RWPE1 (cell line): ENCODE results near the gene RRAS2.

Experiments used
- CTCF ChIA-PET: fragments of 350-600 bp; sonication (Branson Sonifier 250); formaldehyde crosslinking; extraction: SDS; loops from one replicate; lab custom pipeline; 2021; lab: Yijun Ruan, JAX
- POLR2A ChIA-PET: fragments of 400-600 bp; formaldehyde crosslinking; extraction: SDS; loops from one replicate; lab custom pipeline; 2020; ENCODE audit warnings: antibody characterized with exemption; ENCODE audit not compliant: low non-redundant PET; lab: Yijun Ruan, JAX
- DNase-seq: peaks from one replicate; pipeline ENCODE4 v3.0.0; 2012; ENCODE audit warnings: low spot score
- H3K27ac ChIP-seq: fragments of 450-650 bp; 2 replicates; pipeline ENCODE4 v1.5.1; 2017
- CTCF ChIP-seq: fragments of 450-650 bp; conservative IDR thresholded peaks from 2 replicates; pipeline ENCODE4 v1.5.1; 2017; ENCODE audit warnings: low read depth, mild to moderate bottlenecking

Gene RRAS2

GRCh38 chr11:14237444-14237961 is 121.5 kb downstream of the RRAS2 start:
- ChIA-PET POLR2A (no interaction called here), CTCF (interaction anchor here (0.5 to 0.6 kb wide), 2 partner anchors 494 to 525 kb away, joined by 4 read pairs; no protein-coding TSS in a partner anchor)
- H3K27ac ChIP-seq = no peak overlapping the region
- no peak for DNase-seq
- TF ChIP-seq CTCF = no peak

GRCh38 chr11:14235701-14236100 is 123.3 kb downstream of the RRAS2 start:
- no peak for DNase-seq
- CTCF ChIA-PET = no interaction called here
- H3K27ac ChIP-seq = no peak overlapping the region
- POLR2A ChIA-PET = no interaction called here
- no peak for TF ChIP-seq CTCF

GRCh38 chr11:14234446-14234845 is 124.5 kb downstream of the RRAS2 start:
- H3K27ac ChIP-seq = no peak overlapping the region
- POLR2A ChIA-PET = interaction anchor here (0.5 kb wide), 1 partner anchor 234 kb away, joined by 3 read pairs; no protein-coding TSS in a partner anchor
- TF ChIP-seq CTCF = no peak
- CTCF ChIA-PET = no interaction called here
- no peak for DNase-seq

- DNase-seq = peak; percentile 8
- CTCF ChIA-PET = no interaction called here
- H3K27ac ChIP-seq = no peak overlapping the region
- POLR2A ChIA-PET = no interaction called here
- TF ChIP-seq CTCF = no peak; the same call in 1 of the 2 replicates
Measured at GRCh38 chr11:14232652-14233051, 126.3 kb downstream of the RRAS2 start.

- TF ChIP-seq CTCF = no peak
- no peak overlapping the region for H3K27ac ChIP-seq
- no peak for DNase-seq
- CTCF ChIA-PET = interaction anchor here (0.6 to 0.7 kb wide), 3 partner anchors 82 to 740 kb away, joined by 3 read pairs; no protein-coding TSS in a partner anchor
- POLR2A ChIA-PET = no interaction called here
Measured at GRCh38 chr11:14230407-14230806, 128.6 kb downstream of the RRAS2 start.

GRCh38 chr11:14229472-14229871 is 129.5 kb downstream of the RRAS2 start:
- CTCF ChIA-PET = interaction anchor here (0.7 kb wide), 1 partner anchor 81 kb away, joined by 3 read pairs; no protein-coding TSS in a partner anchor
- POLR2A ChIA-PET = no interaction called here
- no peak for TF ChIP-seq CTCF
- H3K27ac ChIP-seq = no peak overlapping the region
- no peak for DNase-seq
